ENCODE data around the gene CTNNA2.

Gene CTNNA2

GRCh38 chr2:79789811-79790210, 277.0 kb downstream of the CTNNA2 start:
- DNase-seq (ENCODE audit: low read depth) = no peak

- no peak for DNase-seq (ENCODE audit: low read depth)
Observed at GRCh38 chr2:79792090-79792489, 279.2 kb downstream of the CTNNA2 start.

GRCh38 chr2:79793006-79793405, 280.2 kb downstream of the CTNNA2 start:
- DNase-seq (ENCODE audit: low read depth) = no peak

GRCh38 chr2:79796641-79797040, 283.8 kb downstream of the CTNNA2 start:
- DNase-seq (ENCODE audit: low read depth) = no peak

- no peak for DNase-seq (ENCODE audit: low read depth)
Observed at GRCh38 chr2:79798776-79799175, 285.9 kb downstream of the CTNNA2 start.

DNA sequence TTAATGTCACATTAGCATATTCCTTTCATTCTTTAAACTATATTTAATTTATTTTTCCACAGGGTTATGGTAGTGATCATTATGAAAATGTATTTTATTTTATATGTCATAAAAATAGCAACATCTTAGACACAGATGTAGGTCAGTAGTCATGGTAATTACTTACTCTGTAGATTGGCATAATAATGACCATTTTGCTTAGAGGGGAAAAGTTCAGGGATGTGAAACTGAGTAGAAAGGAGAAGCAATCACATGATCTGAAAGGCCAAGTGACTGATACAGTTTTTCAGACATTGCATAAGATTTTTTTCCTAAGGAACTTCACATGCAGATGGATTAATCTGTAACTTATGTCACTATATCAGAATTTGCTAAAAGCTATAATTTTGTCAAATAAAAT, 286.9 kb downstream of the CTNNA2 start:
- no peak for DNase-seq (ENCODE audit: low read depth)

DNA sequence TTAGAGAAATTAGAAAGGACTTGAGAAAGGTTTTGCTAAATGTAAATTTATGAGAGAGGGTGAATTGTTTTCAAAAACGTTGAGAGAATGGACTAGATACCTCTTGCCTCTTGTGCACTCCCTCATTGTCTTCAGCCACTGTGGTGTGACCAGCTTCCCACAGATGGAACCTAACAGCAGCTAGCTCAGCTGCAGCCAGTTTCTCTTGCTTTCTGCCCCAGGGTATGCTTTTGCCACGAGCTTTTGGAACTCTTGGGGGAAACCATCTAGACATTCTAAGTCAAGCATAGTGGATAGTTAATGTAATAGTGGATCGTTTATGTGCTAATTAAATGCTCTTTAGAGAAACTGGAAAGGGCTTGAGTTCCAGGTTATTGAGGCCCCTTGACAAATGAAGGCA, 288.2 kb downstream of the CTNNA2 start:
- no peak for DNase-seq (ENCODE audit: low read depth)

DNA sequence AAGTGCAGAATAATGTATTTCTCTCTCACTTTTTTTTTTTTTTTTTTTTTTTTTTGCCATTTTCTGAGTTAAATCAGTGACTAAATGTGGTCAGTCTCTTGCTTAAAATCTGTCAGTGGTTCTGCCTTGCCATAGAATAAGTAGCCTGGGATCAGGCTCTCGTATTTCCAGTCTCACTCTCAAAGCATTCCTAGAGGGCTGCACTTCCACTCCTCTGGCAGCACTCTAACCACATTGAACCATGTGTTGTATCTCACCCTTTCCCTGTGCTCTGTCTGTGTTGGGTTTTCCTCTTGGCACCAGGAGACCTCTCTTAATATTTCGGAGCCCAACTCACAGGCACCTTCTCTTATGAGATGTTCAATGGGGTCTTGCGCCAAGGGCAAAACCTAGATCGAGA, 304.4 kb downstream of the CTNNA2 start:
- no peak for DNase-seq (ENCODE audit: low read depth)

- DNase-seq (ENCODE audit: low read depth) = no peak
Observed at GRCh38 chr2:79820281-79820680, 307.4 kb downstream of the CTNNA2 start.

GRCh38 chr2:79822136-79822535, 309.3 kb downstream of the CTNNA2 start:
- no peak for DNase-seq (ENCODE audit: low read depth)

GRCh38 chr2:79824086-79824786, 311.4 kb downstream of the CTNNA2 start:
- DNase-seq (ENCODE audit: low read depth) = no peak

- no peak for DNase-seq (ENCODE audit: low read depth)
Observed at GRCh38 chr2:79827881-79828280, 315.0 kb downstream of the CTNNA2 start.

DNA sequence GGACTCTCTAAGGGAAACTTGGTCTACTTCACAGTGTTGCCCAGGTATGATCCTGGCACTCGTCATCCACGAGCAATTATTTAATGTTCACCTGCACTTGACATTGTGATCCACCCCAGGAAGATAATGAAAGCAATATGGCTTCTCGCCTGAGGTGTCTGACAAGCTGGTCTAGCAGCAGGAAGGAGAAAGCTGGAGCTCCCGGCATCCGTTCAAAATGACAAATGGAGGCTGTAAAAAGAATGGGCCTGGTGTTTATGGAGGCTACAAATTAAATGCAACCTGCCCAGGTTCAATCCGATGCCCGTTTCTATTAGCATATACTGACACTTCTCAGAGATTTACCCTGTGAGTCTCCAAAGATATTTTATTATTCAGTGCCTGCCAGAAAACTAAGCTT, 317.6 kb downstream of the CTNNA2 start:
- DNase-seq (ENCODE audit: low read depth) = no peak

DNA sequence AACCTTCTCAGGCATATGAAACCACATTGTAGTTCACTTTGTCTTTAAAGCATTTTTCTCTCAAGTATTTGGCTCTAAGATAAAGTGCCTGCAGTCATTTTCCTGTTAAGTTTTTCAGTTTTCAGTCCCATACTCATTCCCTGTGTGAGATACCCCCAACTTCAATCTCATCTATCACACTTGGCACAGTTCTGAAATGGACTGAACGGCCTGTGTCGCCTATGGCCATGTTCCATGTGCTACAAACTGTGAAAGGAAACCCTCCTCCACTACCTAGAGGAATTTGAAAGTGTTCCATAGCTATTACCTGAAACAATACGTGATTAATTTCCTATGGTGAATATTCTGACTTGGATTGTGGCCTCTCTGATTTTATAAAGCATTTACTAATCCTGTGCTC, 319.1 kb downstream of the CTNNA2 start:
- no peak for DNase-seq (ENCODE audit: low read depth)

DNA sequence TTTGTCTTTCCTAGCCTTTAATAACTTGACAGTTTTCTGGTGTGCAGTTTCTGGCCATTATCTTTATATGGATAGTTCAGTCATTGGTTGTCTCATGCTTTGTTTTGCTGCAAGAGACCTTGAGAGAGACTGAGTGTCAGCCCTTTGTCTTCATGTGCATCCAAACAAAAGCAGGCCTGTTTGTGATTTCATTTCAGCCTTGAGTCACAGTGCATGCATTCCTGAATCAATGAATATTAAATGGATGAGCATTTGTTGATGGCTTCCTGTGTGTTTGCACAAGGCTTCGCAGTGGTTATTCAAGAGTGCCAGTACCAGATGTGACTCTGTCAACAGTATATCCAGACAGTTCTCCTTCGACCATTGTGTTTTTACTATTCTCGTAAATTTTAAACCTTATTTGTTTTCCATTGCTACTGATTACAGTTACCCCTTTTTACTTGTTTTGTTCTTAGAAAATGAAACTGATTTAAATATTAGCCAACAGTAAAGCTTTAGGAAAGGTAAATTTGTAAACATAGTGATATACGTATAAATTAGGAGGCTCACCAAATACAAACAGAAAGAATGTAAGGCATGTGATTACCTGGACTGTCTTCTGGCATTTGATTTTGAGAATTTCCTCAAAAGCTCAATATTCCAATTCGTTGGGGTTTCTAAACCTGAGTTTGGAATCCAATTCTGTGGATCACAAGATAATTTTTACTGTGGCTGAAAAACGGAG, 319.8 kb downstream of the CTNNA2 start:
- DNase-seq (ENCODE audit: low read depth) = no peak

- DNase-seq (ENCODE audit: low read depth) = no peak
Observed at GRCh38 chr2:79833235-79833878, 320.5 kb downstream of the CTNNA2 start.

DNA sequence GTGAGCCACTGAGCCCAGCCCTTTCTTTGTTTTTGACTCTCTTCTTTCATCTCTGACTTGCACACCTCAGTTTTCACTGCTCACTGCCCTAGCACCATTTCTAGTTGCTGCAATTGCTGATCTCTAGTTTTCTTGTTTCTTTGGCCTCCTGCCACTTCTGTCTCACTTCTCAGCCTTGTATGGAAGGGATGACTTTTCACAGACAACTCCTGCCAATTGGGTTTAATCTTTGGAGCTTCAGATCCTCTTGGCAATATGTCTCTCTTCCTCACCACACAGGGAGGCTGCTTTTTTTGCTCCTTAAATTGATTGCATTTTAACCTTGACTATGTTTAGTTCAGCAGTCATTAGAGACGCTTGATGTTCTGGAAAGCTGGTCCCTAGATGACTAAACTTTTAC, 323.1 kb downstream of the CTNNA2 start:
- no peak for DNase-seq (ENCODE audit: low read depth)

DNA sequence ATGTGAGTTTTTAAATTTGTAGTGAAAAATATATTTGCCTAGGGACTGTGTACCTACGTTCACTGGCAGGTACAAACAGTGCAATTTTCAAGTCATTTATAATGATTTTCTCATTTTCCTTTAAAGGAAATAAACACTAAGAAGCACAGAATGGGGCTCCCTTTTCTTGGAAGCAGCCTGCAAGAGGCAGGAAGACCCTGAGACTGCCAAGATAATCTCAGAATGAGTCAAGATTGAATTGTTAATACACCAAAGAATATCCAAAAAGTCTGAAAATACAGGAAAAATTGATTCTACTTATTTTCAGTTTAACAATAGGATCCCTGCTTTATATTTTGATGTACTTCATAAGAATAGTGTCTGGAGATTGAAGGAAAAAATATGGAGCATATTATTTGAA, 331.2 kb downstream of the CTNNA2 start:
- DNase-seq (ENCODE audit: low read depth) = no peak

GRCh38 chr2:79846878-79847277, 334.0 kb downstream of the CTNNA2 start:
- no peak for DNase-seq (ENCODE audit: low read depth)

DNA sequence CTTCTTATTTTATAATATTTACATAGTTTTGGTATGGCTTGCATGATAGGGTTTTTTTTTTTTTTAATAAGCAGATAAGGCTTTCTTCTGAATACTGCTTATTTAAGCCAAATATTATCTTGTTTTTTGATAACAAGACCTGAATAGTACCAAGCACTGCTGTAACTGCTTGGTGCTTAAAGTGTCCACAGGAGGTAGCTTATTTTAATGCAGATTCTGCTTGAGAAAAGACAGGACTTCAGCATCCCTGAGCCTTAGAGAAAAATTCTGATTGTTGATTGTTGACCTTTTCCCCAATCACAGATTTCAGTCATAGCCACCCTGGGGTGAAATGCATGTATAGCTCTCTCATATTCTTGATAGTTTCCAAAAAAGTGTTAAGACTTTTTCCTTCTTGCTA, 336.4 kb downstream of the CTNNA2 start:
- no peak for DNase-seq (ENCODE audit: low read depth)

DNA sequence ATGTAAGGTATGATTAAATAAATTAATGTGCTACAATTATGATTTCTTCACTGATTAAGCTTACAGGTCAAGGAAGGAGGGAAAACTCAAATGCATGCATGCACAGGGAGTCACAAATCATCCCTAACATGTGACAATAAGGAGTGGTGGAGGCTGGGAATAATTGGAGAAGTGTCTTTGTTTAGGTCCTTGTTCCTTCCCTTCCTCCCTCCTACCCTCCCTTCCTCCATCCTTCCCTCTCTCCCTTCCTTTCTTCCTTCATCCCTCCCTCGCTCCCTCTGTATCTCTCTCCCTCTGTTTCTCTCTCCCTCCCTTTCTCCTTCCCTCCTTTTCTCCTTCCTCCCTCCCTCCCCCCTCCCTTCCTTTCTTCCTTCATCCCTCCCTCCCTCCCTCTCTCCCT, 337.1 kb downstream of the CTNNA2 start:
- DNase-seq (ENCODE audit: low read depth) = no peak

DNA sequence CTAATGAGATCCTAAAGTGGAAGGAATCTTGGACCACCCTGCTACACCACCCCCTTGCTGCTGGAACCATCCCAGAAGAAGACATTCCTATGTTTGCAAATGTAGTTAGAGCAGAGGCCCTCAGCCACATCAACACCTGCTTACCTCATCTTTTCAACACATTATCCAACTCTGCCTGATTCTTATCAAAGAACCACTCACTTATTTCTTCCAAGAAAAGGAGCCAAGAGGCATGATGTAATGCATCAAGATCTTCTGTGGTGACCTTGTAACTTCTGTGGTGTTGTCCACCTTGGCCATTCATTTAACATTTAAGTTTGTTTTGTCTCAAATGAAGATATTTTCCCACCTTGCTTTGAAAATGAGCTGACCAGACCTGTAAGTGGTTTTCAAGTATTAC, 338.1 kb downstream of the CTNNA2 start:
- DNase-seq (ENCODE audit: low read depth) = no peak

GRCh38 chr2:79855264-79856006, 342.6 kb downstream of the CTNNA2 start:
- DNase-seq (ENCODE audit: low read depth) = no peak
